NCI-H2029 treated with DMSO at 0.1 percent for 48 hours (cell line): ENCODE measurements around the gene TMEM175.

ENCODE experiments used
- DNase-seq: peaks from one replicate; lab custom pipeline; 2025; lab: John Stamatoyannopoulos, UW

Gene TMEM175

DNA sequence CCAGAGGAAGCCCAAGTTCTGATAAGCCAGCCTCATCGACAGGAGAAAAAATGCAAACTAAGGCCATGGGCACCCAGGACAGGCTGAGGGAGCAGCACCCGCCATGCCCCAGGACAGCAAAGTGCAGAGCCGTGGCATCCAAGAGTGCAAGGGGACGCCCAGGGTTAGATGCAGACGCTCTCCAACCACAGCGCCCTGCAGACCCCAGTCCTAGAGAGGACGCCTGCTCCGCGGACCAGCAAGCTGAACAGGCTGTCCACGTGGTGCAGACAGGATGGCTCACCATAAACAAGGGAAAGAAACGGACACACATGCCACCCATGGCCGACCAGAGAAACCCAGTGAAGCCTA is 32.7 kb upstream of the TMEM175 start:
- DNase-seq = no peak

DNA sequence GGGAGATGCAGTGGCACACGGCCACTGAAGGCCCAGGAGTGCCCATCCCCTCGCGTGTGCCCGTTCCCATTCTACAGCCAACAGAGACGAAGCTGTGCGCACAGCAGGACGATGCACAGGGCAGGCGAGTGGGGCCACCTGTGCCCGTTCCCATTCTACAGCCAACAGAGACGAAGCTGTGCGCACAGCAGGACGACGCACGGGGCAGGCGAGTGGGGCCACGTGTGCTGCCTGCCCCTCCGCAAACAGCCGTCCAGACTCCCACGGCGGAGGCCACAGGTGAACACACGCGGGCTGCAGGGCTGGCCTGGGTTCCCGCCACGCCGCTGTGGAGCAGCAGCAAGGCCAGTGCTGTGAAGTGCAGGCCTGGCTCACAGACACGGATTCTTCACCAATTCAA is 32.2 kb upstream of the TMEM175 start:
- DNase-seq = no peak

DNA sequence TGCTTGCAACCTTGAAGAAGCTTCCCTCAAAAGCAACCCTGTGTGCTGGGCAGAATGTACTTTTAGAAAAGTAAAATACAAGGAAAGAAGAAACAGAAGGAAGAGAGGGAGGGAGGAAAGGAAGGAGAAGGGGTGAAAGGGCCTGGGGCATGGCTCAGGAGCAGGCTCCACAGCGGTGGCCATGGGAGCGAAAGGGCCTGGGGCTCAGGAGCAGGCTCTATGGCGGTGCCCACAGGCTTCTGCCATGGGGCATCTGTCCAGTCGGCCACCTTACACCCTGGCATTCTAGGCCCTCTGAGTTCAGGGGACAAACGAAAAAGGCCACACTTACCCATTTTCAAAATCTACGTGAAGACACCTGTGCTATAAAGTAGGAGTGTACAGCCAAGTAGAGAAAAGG is 31.5 kb upstream of the TMEM175 start:
- DNase-seq = no peak

DNA sequence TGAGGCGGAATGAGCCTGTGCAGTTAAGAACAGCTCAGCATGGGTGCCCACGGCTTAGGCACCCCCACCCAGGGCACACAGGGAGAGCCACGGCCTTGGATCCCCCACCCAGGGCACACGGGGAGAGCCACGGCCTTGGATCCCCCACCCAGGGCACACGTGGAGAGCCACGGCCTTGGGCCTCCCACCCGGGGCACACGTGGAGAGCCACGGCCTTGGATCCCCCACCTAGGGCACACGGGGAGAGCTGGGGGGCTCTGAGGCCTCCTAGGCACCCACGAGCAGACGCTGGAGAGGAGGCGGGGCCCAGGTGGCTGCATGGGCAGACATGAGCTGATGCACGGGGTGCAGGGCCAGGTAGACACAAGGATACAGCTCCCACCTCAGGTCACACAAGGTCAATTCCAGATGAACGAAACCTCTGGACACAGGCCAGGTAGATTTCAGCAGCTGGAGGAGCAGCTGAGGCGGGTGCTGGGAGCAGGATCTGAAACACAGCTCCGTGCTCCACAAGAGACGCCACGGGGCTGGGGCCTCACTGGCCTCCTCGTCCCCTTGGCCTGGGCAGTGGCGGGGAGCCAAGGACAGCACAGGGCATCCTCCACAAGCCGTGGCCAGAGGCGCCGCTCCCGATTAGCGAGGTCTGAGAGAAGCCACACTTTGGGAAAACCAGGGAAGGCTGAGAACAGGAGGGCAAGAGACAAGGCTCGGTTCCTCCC is 30.9 kb upstream of the TMEM175 start:
- no peak for DNase-seq

DNA sequence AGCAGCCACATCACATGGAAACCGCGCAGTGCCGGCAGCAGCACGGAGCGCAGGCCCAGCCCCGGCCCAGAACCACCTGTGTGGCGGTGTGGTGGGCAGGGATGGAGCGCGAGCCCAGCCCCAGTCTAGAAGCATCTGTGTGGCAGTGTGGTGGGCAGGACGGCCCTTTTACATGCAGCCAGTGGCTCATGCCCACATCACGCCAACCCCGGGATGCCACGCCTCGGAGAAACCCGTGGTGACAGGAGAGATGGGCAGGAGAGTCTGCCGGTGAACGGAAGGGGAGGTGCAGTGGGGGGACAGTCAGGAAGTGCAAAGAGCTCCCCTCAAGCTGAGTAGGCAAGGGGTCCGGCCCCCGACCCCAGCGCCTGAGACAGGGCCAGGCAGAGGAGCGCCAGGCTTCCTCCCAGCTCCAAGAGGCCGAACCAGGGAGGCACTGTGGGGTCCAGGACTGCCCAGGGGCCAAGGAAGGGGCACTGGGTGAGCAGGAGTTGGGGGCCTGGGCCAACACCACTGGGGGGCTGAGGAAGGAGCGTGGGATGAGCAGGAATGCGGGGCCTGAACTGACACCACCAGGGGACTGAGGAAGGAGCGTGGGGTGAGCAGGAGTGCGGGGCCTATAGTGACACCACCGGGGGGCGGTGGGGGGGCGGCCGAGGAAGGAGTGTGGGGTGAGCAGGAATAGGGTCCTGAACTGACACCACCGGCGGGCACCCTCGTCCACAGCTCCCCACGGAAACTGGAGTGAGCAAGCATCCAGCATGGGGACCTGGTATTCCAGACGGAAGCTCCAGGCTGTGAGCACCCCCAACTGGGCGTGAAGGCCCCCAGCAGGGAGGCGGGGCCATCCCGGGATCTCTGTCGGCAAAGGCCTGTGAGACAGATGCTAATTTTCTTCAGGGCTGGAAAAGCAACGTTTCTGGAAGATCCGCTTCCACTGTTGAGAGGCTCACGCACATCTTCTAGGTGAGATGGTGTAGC is 28.9 kb upstream of the TMEM175 start:
- DNase-seq = no peak

DNA sequence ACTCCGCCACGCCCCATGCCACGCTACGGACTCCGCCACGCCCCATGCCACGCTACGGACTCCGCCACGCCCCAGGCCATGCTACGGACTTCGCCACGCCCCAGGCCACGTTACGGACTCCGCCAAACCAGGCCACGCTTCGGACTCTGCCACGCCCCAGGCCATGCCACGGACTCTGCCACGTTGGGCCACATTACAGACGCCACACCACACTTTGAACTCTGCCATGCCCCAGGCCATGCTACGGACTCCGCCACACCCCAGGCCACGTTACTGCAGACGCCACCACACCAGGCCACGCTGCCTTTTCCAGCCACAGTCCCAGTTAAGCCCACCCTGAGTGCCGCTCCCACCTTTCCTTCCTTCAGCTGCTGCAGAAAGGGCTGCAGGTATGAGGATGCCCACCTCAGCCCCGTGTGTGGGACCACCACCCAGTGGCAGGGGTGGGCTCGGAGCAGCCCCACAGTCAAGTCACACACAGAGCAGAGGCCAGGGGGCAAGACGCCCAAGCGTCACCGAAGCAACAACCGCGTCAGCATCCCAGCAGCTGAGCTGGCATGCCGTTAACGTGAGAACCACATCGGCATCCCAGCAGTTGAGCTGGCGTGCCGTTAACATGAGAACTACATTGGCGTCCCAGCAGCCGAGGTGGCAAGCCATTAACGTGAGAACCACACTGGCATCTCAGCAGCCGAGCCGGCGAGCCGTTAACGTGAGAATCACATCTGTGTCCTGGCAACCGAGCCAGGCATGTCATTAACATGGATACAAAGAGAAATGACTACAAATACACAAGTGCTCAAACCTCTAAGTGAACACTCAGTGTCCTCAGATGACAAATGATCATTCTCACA is 26.5 kb upstream of the TMEM175 start:
- DNase-seq = no peak

DNA sequence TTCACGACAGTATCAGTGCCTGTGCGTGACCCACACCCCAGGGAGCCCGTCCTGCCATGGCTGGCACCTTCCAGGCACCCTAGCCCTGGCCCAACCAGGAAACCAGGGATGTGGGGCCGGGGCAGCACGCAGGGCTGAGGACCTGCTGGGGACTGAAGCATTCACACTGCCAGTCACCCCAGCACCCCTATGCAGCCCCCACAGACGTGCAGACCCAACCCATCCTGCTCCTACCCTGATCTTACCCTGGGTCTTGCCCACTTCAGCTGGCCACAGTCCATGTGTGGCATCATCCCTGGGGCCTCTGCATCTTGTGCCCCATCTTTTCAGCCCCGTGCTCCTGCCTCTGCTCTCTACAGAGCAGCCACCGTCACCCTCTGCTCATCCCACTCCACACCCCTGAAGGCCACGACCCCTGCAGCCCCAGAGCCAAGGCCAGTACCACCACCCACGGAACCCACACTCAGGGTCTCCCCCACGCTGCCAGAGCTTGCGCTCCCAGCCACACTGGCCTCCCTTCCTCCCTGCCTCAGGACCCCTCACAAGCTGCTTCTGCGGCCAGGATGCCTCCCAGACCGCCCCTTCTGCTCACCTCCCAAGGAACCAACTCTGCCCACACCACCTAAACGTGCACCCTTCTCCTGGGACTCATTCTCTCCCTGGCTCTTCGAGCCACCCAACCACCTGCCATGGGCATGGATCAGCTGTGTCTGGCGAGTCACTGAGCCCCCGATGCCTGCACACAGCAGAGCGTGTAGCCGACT is 25.7 kb upstream of the TMEM175 start:
- no peak for DNase-seq

DNA sequence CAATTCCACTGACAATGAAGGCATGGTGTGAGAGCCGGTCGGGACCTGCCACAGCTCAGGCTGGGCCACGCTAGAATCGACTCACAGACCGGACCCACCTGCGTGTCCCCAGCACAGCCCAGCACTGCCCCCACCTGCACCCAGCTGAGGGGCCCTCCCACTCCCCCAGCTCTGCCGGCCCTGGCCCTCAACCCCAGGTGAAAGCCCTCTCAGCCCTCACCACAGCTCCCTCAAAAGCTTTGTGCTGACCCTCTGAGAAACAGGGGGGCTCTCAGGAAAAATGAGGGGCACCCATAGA is 25.2 kb upstream of the TMEM175 start:
- no peak for DNase-seq

DNA sequence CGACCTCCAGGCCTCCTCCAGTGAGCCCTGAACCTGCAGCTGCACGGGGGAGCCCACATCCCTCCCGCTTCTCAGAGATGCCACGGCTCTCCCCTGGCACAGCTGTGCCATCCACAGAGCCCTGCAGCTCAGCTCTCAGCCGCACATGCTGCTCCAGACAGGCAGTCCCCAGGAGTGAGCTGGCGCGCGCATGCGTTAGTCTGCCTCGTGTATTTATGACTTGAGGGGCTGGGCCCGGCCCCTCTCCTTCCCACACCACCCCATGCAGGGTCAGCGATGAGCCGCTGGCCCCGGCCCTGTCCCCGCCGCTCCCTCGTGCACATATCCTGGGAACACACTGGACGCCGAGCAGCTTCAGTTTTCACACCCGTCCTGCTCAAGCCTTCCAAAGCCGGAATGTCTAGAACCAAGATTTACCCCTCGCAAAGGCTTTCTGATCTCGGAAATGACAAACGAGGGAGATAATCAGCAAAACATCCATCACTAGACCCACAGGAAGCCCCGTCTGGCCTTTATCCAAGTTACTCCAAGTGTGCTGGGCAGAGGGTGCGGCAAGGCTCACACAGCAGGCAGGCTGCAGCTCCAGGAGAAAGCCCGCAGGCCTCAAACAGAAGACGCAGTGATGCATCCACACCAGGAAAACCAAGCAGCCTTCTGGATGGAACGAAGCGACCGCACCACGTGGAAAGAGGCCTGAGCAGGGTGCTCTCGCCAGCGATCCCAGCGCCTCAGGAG is 24.4 kb upstream of the TMEM175 start:
- DNase-seq = no peak

DNA sequence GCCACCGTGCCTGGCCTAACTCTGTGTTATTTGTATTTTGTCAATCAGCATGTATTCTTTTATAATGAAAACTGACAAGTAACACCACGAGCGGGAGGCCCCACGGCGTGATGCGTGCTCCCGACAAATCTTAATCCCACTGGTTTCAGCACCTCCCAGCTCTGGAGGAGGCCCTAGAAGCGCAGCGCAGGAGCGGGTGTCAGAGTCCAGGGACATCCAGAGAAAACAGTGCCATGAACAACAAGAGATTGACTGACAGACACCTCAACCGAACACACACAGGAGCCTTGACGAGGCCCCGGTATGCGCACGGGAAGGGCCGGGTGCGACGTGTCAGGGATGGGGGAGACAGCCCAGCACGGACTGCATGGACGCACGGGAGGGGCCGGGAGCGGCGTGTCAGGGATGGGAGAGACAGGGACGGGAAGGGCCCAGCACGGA is 23.1 kb upstream of the TMEM175 start:
- no peak for DNase-seq

DNA sequence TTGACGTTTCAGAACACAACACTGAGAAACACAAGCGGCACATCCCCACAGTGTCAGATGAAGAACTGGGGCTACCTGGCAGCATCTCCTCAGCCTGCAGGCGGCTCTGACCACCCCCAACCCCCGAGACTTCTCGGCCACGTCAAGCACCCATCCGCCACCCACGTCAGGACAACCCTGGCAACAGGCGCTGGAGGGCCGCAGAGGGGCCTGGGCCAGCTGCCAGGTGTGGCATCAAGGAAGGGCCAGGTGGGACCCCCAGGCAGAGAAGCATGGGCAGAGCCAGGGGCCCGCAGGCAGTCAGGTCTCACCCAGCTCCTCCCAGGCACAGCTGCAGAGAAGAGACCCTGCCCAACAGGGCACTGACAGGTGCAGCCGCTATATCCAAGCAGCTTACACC is 22.4 kb upstream of the TMEM175 start:
- DNase-seq = no peak

DNA sequence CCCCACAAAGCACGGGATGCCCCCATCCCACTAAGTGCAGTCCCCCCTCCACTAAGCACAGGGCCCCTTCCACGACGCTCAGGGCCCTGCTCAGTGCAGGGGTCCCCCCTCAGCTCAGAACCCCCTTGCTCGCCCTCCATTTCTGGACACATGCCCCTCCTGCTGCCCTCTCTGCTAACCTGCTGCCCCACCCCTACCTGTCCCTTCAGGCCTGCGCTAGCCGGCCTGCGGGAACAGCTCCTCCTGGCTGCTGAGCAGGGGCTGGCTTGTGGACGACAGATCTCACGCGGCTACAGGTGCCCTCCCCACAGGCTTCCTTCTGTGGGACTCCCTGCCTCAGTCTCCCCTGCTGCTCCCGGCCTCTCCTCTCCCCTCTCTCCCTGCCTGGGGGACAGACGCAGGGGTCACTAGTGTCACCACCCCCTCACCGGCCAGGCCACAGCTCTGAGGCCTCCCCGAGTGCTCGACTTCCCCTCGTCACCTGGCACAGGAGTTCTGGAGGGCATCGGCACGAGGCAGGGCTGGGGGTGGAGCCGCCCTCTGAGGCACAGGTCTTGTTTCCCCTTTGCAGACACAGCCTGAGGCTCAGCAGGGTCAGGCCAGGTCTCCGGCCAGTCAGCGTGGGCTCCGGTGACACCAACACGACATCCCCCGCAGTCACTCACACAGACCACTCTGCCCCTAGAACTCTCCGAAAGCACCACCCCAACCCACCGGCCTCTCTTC is 21.7 kb upstream of the TMEM175 start:
- DNase-seq = no peak

DNA sequence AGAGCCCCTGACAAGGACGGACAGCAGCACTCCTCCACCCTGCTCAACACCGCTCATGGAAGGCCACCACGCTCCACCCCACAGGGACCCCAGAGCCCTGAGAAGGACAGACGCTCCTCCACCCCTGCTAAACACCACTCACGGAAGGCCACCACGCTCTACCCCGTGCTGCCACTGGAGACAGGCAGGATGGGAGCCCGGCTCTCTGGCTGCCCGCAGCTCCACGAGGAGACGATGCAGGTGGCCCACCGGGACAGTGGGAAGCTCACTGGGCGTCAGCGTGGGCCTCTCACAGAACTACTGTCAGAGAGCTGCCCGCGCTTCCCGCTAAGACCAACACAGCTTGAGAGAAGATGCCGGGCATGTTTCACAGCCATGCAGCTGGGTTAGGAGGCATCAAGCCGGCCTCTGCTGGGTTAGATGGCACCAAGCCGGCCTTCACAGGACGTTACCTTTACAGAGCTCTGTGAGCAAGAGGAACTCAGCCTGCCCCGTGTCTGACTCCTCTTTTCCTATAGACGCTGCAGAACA is 21.0 kb upstream of the TMEM175 start:
- no peak for DNase-seq

DNA sequence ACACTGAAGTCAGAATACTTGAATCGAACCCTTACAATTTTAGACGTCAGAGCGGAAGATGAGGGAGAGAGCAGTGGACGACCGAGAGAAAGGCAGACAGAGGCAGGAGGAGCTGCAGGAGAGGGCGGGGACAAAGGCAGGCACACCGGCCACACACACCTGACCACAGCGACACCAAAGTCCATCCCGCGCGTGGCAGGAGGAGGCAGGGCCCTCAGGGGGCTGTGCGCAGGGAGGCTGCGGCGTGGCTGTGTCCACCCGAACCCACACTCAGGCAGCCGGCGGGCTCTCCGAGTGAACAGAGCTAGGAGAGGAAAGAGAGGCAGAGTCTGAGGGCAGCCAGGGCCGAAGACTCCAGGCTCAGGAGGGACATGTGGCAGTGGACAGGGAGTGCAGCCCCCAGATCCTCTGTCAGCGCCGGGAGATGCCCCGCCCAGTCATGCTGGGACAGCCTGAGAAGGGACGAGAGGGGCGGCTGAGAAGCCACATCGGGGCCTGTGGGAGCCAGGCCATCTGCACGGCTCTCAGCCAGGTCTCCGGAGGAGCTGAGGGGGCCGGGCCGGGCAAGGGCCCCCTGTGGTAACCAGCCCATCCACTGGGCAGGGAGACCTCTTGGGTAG is 20.3 kb upstream of the TMEM175 start:
- DNase-seq = no peak

DNA sequence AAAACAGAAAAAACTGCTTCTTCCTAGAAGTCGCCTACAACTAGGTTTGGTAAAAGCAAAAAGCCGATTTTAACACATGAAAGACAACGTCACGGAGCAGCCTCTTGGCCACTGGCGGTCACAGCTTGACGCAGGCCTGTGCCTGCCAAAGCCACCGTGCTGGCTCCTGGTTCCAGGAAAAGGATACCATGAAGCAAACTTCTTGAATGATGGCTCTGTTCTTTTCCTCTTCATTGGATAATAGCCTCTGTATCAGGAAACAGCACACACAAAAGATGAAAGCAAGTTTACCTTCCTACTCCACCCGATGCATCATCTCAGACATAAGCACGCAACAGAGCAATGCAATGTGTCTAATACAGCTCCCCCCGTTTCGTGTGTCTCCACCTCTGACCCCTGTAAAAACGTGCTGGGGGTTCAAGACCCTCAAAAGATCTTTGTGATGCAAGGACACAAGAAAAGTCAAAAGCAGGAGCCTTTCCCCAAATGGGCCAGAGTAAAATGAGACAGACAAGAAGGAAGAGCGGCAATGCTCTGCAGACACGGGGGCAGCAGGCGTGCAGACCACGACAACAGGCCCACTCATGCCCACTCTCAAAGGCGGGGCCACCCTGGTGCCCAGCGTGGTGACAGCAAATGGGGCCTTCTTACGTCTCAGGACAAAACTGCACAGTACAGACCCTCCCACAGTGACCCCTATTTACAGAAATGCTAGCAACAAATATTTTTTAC is 19.5 kb upstream of the TMEM175 start:
- no peak for DNase-seq

DNA sequence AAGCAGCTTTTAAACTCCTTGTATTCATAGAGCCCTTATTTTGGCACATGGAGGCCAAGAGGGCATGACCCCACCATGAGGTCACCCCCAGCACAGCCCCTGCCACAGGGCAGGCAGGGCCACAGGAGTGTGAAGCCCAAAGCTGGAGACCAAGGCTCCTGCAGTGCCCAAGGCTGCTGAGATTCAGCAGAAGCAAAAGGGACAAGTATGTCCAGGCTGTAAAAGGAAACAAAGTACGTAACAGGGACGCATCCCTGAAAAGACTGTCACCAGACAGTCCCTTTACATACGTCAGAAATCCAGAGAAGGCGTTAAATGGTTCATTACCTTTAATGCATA is 19.0 kb upstream of the TMEM175 start:
- no peak for DNase-seq

DNA sequence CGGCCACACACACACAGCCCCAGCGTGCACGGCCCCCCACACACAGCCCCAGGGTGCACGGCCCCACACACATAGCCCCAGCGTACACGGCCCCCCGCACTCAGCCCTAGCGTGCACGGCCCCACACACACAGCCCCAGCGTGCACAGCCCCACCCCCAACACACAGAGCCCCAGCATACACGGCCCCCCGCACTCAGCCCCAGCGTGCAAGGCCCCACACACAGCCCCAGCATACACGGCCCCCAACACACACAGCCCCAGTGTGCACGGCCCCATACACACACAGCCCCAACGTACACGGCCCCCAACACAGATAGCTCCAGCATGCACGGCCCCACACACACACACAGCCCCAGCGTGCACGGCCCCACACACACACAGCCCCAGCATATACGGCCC is 17.7 kb upstream of the TMEM175 start:
- no peak for DNase-seq

DNA sequence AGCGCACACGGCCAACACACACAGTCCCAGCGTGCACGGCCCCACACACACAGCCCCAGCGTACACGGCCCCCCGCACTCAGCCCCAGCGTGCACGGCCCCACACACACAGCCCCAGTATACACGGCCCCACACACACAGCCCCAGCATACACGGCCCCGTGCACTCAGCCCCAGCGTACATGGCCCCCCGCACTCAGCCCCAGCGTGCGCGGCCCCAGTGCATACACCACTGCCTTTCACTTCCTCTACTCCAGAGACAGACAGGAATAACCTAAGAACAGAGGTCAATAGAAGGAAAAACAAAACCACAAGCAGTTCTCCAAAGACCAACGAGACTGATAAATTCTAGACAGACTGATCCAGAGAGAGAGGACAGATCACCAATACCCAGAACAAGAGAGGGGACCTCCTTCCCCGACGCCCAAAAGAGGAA is 17.2 kb upstream of the TMEM175 start:
- no peak for DNase-seq

DNA sequence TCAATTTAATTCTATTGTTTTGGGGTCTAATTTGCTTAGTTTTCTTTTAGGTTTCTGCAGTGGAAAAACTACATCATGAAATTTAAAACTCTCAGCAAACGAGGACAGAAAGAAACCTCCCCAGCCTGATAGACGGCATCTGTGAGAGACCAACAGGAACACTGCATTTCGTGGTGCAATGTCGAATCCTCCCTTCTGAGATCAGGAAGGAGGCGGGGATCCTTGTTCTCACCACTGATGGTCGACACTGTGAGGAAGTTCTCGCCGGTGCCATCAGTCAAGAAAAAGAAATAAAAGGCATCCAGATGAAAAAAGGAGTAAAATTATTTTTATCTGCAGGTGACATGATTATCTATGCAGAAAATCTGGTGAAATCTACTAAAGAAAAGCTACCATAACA is 16.7 kb upstream of the TMEM175 start:
- DNase-seq = no peak
